Upper lobe of right lung (tissue), 1 donor: ENCODE data around the gene FAM78B. TPM values are rescaled to one million over a fixed set of nuclear protein-coding genes. Genes with fewer than 3 reads are reported as not detected.

Source experiments
- ATAC-seq: fragments of 200-7000 bp; cut with Tn5 transposase; one replicate; pipeline ENCODE4 v1.9.1; 2020; ENCODE audit warnings: mild to moderate bottlenecking, moderate library complexity
- DNase-seq: peaks from one replicate; pipeline ENCODE4 v3.0.0-alpha.2; 2020
- H3K27ac ChIP-seq: fragments of 200-600 bp; one replicate; pipeline ENCODE4 v1.8.0; 2022
- H3K27me3 ChIP-seq: fragments of 200-600 bp; one replicate; pipeline ENCODE4 v1.8.0; 2022; ENCODE audit warnings: mild to moderate bottlenecking
- H3K36me3 ChIP-seq: fragments of 200-600 bp; one replicate; pipeline ENCODE4 v1.8.0; 2022
- H3K4me1 ChIP-seq: fragments of 200-600 bp; one replicate; pipeline ENCODE4 v1.8.0; 2022
- H3K4me3 ChIP-seq: fragments of 200-600 bp; one replicate; pipeline ENCODE4 v1.8.0; 2022; ENCODE audit warnings: mild to moderate bottlenecking
- H3K9me3 ChIP-seq: fragments of 200-600 bp; one replicate; pipeline ENCODE4 v1.8.0; 2022
- CTCF ChIP-seq: fragments of 200-600 bp; IDR thresholded peaks from one replicate; pipeline ENCODE4 v1.8.0; 2022; ENCODE audit warnings: antibody characterized with exemption
- intact Hi-C: fragments of 100-400 bp; cut with DNase I; formaldehyde crosslinking; loops from one replicate; pipeline ENCODE4 v1.11.0; 2022
- total RNA-seq: library from RNA; stranded (reverse); fragmentation: NEBNext Ultra II Directional; extraction: Animal tissue kit (Norgen Biotek cat#: 25700); gene quantifications from one replicate; pipeline ENCODE4 v1.2.1, GENCODE V29; 2021
- donor health status: DM: no; HTN: yes; CAD: no; lungs with severe emphysema.

The FAM78B gene
- total RNA-seq, 1 donor from 2014 or later, result 1.2 TPM

GRCh38 chr1:166062421-166063070 lies 104.3 kb downstream of the FAM78B start:
- no peak for TF ChIP-seq CTCF
- no peak for ATAC-seq

GRCh38 chr1:166057650-166058049 lies 109.2 kb downstream of the FAM78B start:
- no peaks in the 10 kb centered on the region for H3K4me1 ChIP-seq
- no peaks in the 10 kb centered on the region for H3K36me3 ChIP-seq
- no peak for ATAC-seq
- H3K9me3 ChIP-seq, result no peaks in the 10 kb centered on the region
- no peaks in the 10 kb centered on the region for H3K27me3 ChIP-seq
- TF ChIP-seq CTCF, result no peak
- H3K27ac ChIP-seq, result no peak overlapping the region
- H3K4me3 ChIP-seq, result no peak overlapping the region
- intact Hi-C loops, result no loop called here
- DNase-seq, result no peak

More at GRCh38 chr1:166062421-166063070, 104.3 kb downstream of the FAM78B start:
- no peak overlapping the region for H3K4me3 ChIP-seq
- no peaks in the 10 kb centered on the region for H3K36me3 ChIP-seq
- no peak overlapping the region for H3K27ac ChIP-seq
- no peak for DNase-seq
- intact Hi-C loops, result no loop called here
- no peaks in the 10 kb centered on the region for H3K9me3 ChIP-seq
- H3K27me3 ChIP-seq, result no peaks in the 10 kb centered on the region
- H3K4me1 ChIP-seq, result no peaks in the 10 kb centered on the region

GRCh38 chr1:166053395-166053794 lies 113.4 kb downstream of the FAM78B start:
- H3K4me3 ChIP-seq, result no peak overlapping the region
- TF ChIP-seq CTCF, result no peak
- DNase-seq, result no peak
- no peaks in the 10 kb centered on the region for H3K9me3 ChIP-seq
- H3K27me3 ChIP-seq, result no peaks in the 10 kb centered on the region
- H3K36me3 ChIP-seq, result no peaks in the 10 kb centered on the region
- no peaks in the 10 kb centered on the region for H3K4me1 ChIP-seq
- no peak overlapping the region for H3K27ac ChIP-seq
- ATAC-seq, result no peak
- intact Hi-C loops, result no loop called here

GRCh38 chr1:166040202-166040997 lies 126.4 kb downstream of the FAM78B start:
- H3K9me3 ChIP-seq, result no peaks in the 10 kb centered on the region
- intact Hi-C loops, result no loop called here
- H3K27ac ChIP-seq, result no peak overlapping the region
- DNase-seq (no peak), ATAC-seq (no peak)
- no peaks in the 10 kb centered on the region for H3K27me3 ChIP-seq
- H3K4me3 ChIP-seq, result no peak overlapping the region
- no peaks in the 10 kb centered on the region for H3K4me1 ChIP-seq
- no peaks in the 10 kb centered on the region for H3K36me3 ChIP-seq
- no peak for TF ChIP-seq CTCF

- ATAC-seq, result no peak
- no peak for DNase-seq
- TF ChIP-seq CTCF, result no peak
- no peak overlapping the region for H3K4me3 ChIP-seq
- no peaks in the 10 kb centered on the region for H3K4me1 ChIP-seq
- H3K9me3 ChIP-seq, result no peaks in the 10 kb centered on the region
- no peaks in the 10 kb centered on the region for H3K27me3 ChIP-seq
- intact Hi-C loops, result no loop called here
- no peak overlapping the region for H3K27ac ChIP-seq
- H3K36me3 ChIP-seq, result no peaks in the 10 kb centered on the region
Observed at GRCh38 chr1:166039436-166040201, 127.2 kb downstream of the FAM78B start.
